SU-DHL-6 (cell line): Measurements from ENCODE around the gene UBE3C.

Experiments used
- H2AFZ ChIP-seq: fragments of 200-600 bp; sonication (generic); 2 replicates; pipeline ENCODE4 v1.6.1; 2014; ENCODE audit warnings: low read depth, mild to moderate bottlenecking, moderate library complexity, mixed read lengths, antibody characterized with exemption, low read length; ENCODE audit not compliant: severe bottlenecking
- H3F3A ChIP-seq: fragments of 200-600 bp; shearing (Covaris generic); 2 replicates; pipeline ENCODE4 v1.6.0; 2016; ENCODE audit warnings: antibody characterized with exemption, mild to moderate bottlenecking; ENCODE audit not compliant: insufficient read depth
- H3K27ac ChIP-seq: fragments of 200-600 bp; sonication (generic); 2 replicates; pipeline ENCODE4 v1.5.1; 2016; ENCODE audit warnings: low read depth, mild to moderate bottlenecking, low read length, moderate library complexity, mixed read lengths
- H3K27me3 ChIP-seq: fragments of 200-600 bp; sonication (generic), shearing (Covaris generic); 2 replicates; pipeline ENCODE4 v1.6.0; 2014; ENCODE audit warnings: mild to moderate bottlenecking, low read length
- H3K36me3 ChIP-seq: fragments of 200-600 bp; sonication (generic); 2 replicates; pipeline ENCODE4 v1.6.1; 2014; ENCODE audit warnings: mild to moderate bottlenecking, low read length, mixed read lengths
- H3K4me2 ChIP-seq: fragments of 300-600, 200-600 bp; shearing (Covaris generic), sonication (generic); 2 replicates; pipeline ENCODE4 v1.6.0; 2014; ENCODE audit warnings: low read length, low read depth, mild to moderate bottlenecking; ENCODE audit not compliant: poor library complexity, severe bottlenecking
- H3K4me3 ChIP-seq: fragments of 200-600 bp; sonication (generic); 2 replicates; pipeline ENCODE4 v1.5.1; 2014; ENCODE audit warnings: antibody characterized with exemption, low read length, mild to moderate bottlenecking, mixed read lengths; ENCODE audit not compliant: insufficient read depth, poor library complexity, severe bottlenecking
- H3K79me2 ChIP-seq: fragments of 200-600 bp; sonication (generic); 2 replicates; pipeline ENCODE4 v1.6.1; 2014; ENCODE audit warnings: mild to moderate bottlenecking, low read length, moderate library complexity; ENCODE audit not compliant: insufficient read depth
- H3K9ac ChIP-seq: fragments of 200-600 bp; sonication (generic); 2 replicates; pipeline ENCODE4 v1.7.0; 2014; ENCODE audit warnings: mild to moderate bottlenecking, low read length
- H3K9me2 ChIP-seq: fragments of 200-600 bp; sonication (generic); replicated peaks from 2 replicates; pipeline ENCODE4 v1.6.1; 2014; ENCODE audit warnings: low read length; ENCODE audit not compliant: insufficient read depth
- H3K9me3 ChIP-seq: fragments of 200-600 bp; sonication (generic); 2 replicates; pipeline ENCODE4 v1.6.1; 2014; ENCODE audit warnings: low read length, mixed read lengths; ENCODE audit not compliant: insufficient read depth
- H4K20me1 ChIP-seq: fragments of 200-600 bp; sonication (generic); 2 replicates; pipeline ENCODE4 v1.6.1; 2014; ENCODE audit warnings: low read depth, mild to moderate bottlenecking, antibody characterized with exemption, low read length, moderate library complexity, mixed read lengths
- CTCF ChIP-seq: fragments of 200-600 bp; sonication (generic); IDR thresholded peaks from one replicate; pipeline ENCODE4 v1.5.1; 2017; ENCODE audit warnings: antibody characterized with exemption, mild to moderate bottlenecking, low read length, moderate library complexity; ENCODE audit not compliant: insufficient read depth, poor library complexity, severe bottlenecking
- EZH2phosphoT487 ChIP-seq: fragments of 200-600 bp; sonication (generic), shearing (Covaris generic); conservative IDR thresholded peaks from 2 replicates; pipeline ENCODE4 v1.6.1; 2018; ENCODE audit warnings: mild to moderate bottlenecking, antibody characterized with exemption, low read length, moderate library complexity, mixed read lengths

UBE3C gene

GRCh38 chr7:157270060-157270444 lies 131.3 kb downstream of the UBE3C start:
- H2AFZ ChIP-seq, result no peak overlapping the region
- no peak overlapping the region for H3K27ac ChIP-seq
- no peaks in the 10 kb centered on the region for H3F3A ChIP-seq
- no peaks in the 10 kb centered on the region for H3K79me2 ChIP-seq
- H3K4me3 ChIP-seq, result no peak overlapping the region
- no peaks in the 10 kb centered on the region for H4K20me1 ChIP-seq
- no peaks in the 10 kb centered on the region for H3K27me3 ChIP-seq
- no peaks in the 10 kb centered on the region for H3K9me3 ChIP-seq
- no peaks in the 10 kb centered on the region for H3K36me3 ChIP-seq
- H3K9ac ChIP-seq, result no peak overlapping the region
- H3K4me2 ChIP-seq, result no peak overlapping the region
- TF ChIP-seq CTCF (no peak), EZH2phosphoT487 (no peak)
- no peaks in the 10 kb centered on the region for H3K9me2 ChIP-seq

GRCh38 chr7:157271315-157271990 lies 132.7 kb downstream of the UBE3C start:
- Histone ChIP-seq H3K9ac (no peak overlapping the region), H3K4me2 (no peak overlapping the region), H2AFZ (no peak overlapping the region)

DNA sequence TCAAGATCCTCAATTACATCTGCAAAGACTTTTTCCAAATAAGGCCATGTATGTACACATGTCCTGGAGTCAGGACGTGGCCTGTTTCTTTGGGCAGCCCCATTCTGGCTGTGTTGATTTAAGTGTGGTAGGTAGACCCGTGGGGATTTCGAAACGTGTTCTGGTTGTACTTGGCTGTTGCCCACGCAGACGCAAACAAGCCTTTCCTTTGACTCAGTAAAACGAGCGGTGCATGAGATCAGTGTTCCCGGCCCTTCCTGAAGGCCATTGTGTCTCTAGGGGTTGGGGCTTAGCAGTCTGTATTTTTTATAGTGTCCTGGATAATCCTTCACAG lies 133.2 kb downstream of the UBE3C start:
- no peaks in the 10 kb centered on the region for H3K27me3 ChIP-seq
- TF ChIP-seq EZH2phosphoT487 (no peak), CTCF (no peak)
- no peak overlapping the region for H3K4me3 ChIP-seq
- H3K27ac ChIP-seq, result no peak overlapping the region
- no peaks in the 10 kb centered on the region for H3F3A ChIP-seq
- H3K36me3 ChIP-seq, result no peaks in the 10 kb centered on the region
- H2AFZ ChIP-seq, result no peak overlapping the region
- H4K20me1 ChIP-seq, result no peaks in the 10 kb centered on the region
- no peaks in the 10 kb centered on the region for H3K9me3 ChIP-seq
- H3K4me2 ChIP-seq, result no peak overlapping the region
- H3K9ac ChIP-seq, result no peak overlapping the region
- H3K9me2 ChIP-seq, result no peaks in the 10 kb centered on the region
- no peaks in the 10 kb centered on the region for H3K79me2 ChIP-seq

More at GRCh38 chr7:157271315-157271990, 132.7 kb downstream of the UBE3C start:
- Histone ChIP-seq H3K27ac (no peak overlapping the region), H4K20me1 (no peaks in the 10 kb centered on the region), H3K79me2 (no peaks in the 10 kb centered on the region), H3K9me2 (no peaks in the 10 kb centered on the region), H3K9me3 (no peaks in the 10 kb centered on the region), H3F3A (no peaks in the 10 kb centered on the region), H3K27me3 (no peaks in the 10 kb centered on the region), H3K36me3 (no peaks in the 10 kb centered on the region), H3K4me3 (no peak overlapping the region)
- no peak for TF ChIP-seq CTCF
- no peak for TF ChIP-seq EZH2phosphoT487
